Spleen (tissue), 11 donors: ENCODE data around the gene CCDC6. TPM values are rescaled to one million over a fixed set of nuclear protein-coding genes. Genes with fewer than 3 reads are reported as not detected.

ENCODE experiments used
- DNase-seq: peaks from one replicate; pipeline ENCODE4 v3.0.0-alpha.2; 2020
- H3K27ac ChIP-seq, 8 donors: fragments of 200-600 bp; sonication (generic) in 7 of 8; 1 replicate in 4 of 8; 2 replicates in 4 of 8; pipeline versions ENCODE4 v1.5.0 to v1.8.0; 2016 to 2021; ENCODE audit warnings: inconsistent platforms in 4 of 8, mild to moderate bottlenecking in 4 of 8, moderate library complexity in 1 of 8
- H3K27me3 ChIP-seq, 7 donors: fragments of 200-600 bp; sonication (generic) in 6 of 7; replicated peaks in 1 of 7; 1 replicate in 4 of 7; 2 replicates in 3 of 7; pipeline versions ENCODE4 v1.5.0 to v1.8.0; 2016 to 2021; ENCODE audit warnings: inconsistent platforms in 3 of 7, mild to moderate bottlenecking in 1 of 7
- H3K36me3 ChIP-seq, 6 donors: fragments of 200-600 bp; sonication (generic) in 5 of 6; 1 replicate in 4 of 6; 2 replicates in 2 of 6; pipeline versions ENCODE4 v1.5.0 to v1.8.0; 2016 to 2021; ENCODE audit warnings: inconsistent platforms in 2 of 6
- H3K4me1 ChIP-seq, 6 donors: fragments of 200-600 bp; sonication (generic) in 5 of 6; 1 replicate in 3 of 6; 2 replicates in 3 of 6; pipeline versions ENCODE4 v1.5.0 to v1.8.0; 2016 to 2021; ENCODE audit warnings: inconsistent platforms in 3 of 6
- H3K4me3 ChIP-seq, 8 donors: fragments of 200-600 bp; sonication (generic) in 7 of 8; 1 replicate in 4 of 8; 2 replicates in 4 of 8; pipeline versions ENCODE4 v1.5.0 to v1.8.0; 2016 to 2021; ENCODE audit warnings: inconsistent platforms in 4 of 8, mild to moderate bottlenecking in 4 of 8, moderate library complexity in 2 of 8
- H3K9me3 ChIP-seq, 8 donors: fragments of 200-600 bp; sonication (generic) in 7 of 8; 1 replicate in 4 of 8; 2 replicates in 4 of 8; pipeline versions ENCODE4 v1.5.0 to v1.8.0; 2016 to 2021; ENCODE audit warnings: inconsistent platforms in 4 of 8
- CTCF ChIP-seq, 11 experiments: fragments of 200-600 bp in 7 of 11; fragments of 450-650 bp in 4 of 11; sonication (generic) in 4 of 11; IDR thresholded peaks in 8 of 11; conservative IDR thresholded peaks in 3 of 11; 1 replicate in 7 of 11; 2 replicates in 4 of 11; pipeline versions ENCODE4 v1.4.0 to v1.8.0; 2016 to 2021; ENCODE audit warnings: antibody characterized with exemption in 11 of 11, inconsistent platforms in 4 of 11, mild to moderate bottlenecking in 1 of 11
- POLR2A ChIP-seq, 3 donors: fragments of 450-650 bp; IDR thresholded peaks; one replicate each; pipeline ENCODE4 v1.5.1; 2017; ENCODE audit warnings: antibody characterized with exemption in 3 of 3, mild to moderate bottlenecking in 1 of 3
- POLR2AphosphoS5 ChIP-seq, 3 donors: sonication (generic); formaldehyde crosslinking; IDR thresholded peaks; one replicate each; pipeline ENCODE4 v1.5.1; 2017; ENCODE audit warnings: antibody characterized with exemption in 3 of 3
- WGBS, 5 donors: extraction: QIAGEN DNeasy Blood & Tissue Kit in 3 of 5; methylation state at CpG; one replicate each; pipeline versions ENCODE4 v1.1.5 to v1.1.7; 2013 to 2018; 5-methylcytosine and 5-hydroxymethylcytosine counted together
- intact Hi-C: fragments of 100-400 bp; cut with DNase I; formaldehyde crosslinking; loops from one replicate; pipeline ENCODE4 v1.15.0; 2023; ENCODE audit warnings: low total_unique reads
- polyA plus RNA-seq, 3 donors: library from polyadenylated mRNA; stranded (reverse); fragments of 200-250 nt; gene quantifications; one replicate each; pipeline ENCODE4 v1.2.1, GENCODE V29; 2013
- total RNA-seq, 7 donors: library from RNA; depleted of rRNA in 3 of 7; stranded (reverse); fragments of >200 nt in 3 of 7; fragmentation: NEBNext Ultra II Directional in 4 of 7; extraction: Animal tissue kit (Norgen Biotek cat#: 25700) in 4 of 7; gene quantifications; one replicate each; pipeline versions ENCODE4 v1.1.0 to v1.2.1, GENCODE V29; 2016 to 2021
- donor health status: healthy with polysubstance abuse.
- donor health status: DM: no; HTN: no; CAD: no; lungs with moderate emphysema.
- donor health status: DM: no; HTN: no; CAD: no.
- donor health status: Bipolar disorder and iron deficiency.
- donor health status: healthy.
- donor health status: DM: no; HTN: no; CAD: no.
- donor health status: DM: yes; HTN: yes; CAD: no.

The CCDC6 gene
- total and polyA plus RNA-seq, 10 donors, result 8.7 to 55.1 (median 37.6) TPM

DNA sequence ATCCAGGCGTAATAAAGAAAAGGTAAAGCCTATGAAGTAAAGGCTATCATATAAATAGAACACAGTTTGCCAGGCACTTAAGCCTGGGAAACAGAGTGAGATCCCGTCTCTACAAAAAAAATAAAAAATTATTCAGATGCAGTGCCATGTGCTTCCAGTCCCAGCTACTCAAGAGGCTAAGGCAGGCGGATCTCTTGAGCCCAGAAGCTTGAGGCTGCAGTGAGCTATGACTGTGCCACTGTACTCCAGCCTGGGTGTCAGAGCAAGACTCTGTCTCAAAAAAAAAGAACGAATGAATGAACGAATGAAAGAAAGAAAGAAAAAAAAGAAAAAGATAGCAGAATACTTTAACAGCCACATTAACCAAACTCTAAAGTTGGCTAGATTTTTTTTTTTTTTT lies 85.9 kb downstream of the CCDC6 start:
- H3K27ac ChIP-seq, result no peak overlapping the region
- no peaks in the 10 kb centered on the region for H3K27me3 ChIP-seq
- intact Hi-C loops, result no loop called here
- peaks cover 0 to 16% (median 0%) of the 10 kb centered on the region in 6 donors for H3K4me1 ChIP-seq
- 86 to 93% (median 93%) methylated on average over 5 of the region's 5 CpGs for WGBS, 5 donors
- peaks cover 0 to 17% (median 0%) of the 10 kb centered on the region in 6 donors for H3K36me3 ChIP-seq
- DNase-seq, result no peak
- no peak overlapping the region for H3K4me3 ChIP-seq
- no peaks in the 10 kb centered on the region for H3K9me3 ChIP-seq
- TF ChIP-seq POLR2AphosphoS5 (IDR thresholded peaks at IDR 0.05), result no peak
- no peak for TF ChIP-seq CTCF (IDR thresholded peaks at IDR 0.05 in 8 of 11, conservative IDR thresholded peaks at IDR 0.05 in 3 of 11)
- no peak for TF ChIP-seq POLR2A (IDR thresholded peaks at IDR 0.05)

DNA sequence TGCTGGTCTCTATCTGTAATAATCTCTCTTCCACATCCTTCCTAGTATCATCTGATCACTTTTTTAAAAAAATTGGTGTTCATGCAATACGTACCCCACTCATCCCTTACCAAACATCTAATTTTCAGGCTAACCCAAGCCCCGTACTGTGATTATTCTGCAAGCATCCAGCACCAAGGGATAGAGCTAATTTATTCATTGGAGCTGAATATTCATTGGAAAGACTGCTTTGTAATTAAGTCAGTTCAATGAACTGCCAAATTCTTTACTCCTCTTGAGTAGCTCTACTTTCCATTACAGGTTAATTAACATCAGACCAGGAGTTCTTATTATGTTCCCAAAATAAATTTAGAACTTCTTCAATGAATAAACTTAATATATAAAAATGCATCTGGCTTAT lies 86.7 kb downstream of the CCDC6 start:
- WGBS, 5 donors, result 83 to 88% (median 85%) methylated on average over 2 of the region's 2 CpGs
- no peak overlapping the region for H3K27ac ChIP-seq
- no peak overlapping the region for H3K4me3 ChIP-seq
- H3K36me3 ChIP-seq, result peaks cover 0 to 14% (median 0%) of the 10 kb centered on the region in 6 donors
- DNase-seq, result no peak
- H3K4me1 ChIP-seq, result peaks cover 0 to 16% (median 0%) of the 10 kb centered on the region in 6 donors
- no peaks in the 10 kb centered on the region for H3K27me3 ChIP-seq
- TF ChIP-seq CTCF (IDR thresholded peaks at IDR 0.05 in 8 of 11, conservative IDR thresholded peaks at IDR 0.05 in 3 of 11), result no peak
- no peak for TF ChIP-seq POLR2AphosphoS5 (IDR thresholded peaks at IDR 0.05)
- no peak for TF ChIP-seq POLR2A (IDR thresholded peaks at IDR 0.05)
- H3K9me3 ChIP-seq, result no peaks in the 10 kb centered on the region
- intact Hi-C loops, result no loop called here

DNA sequence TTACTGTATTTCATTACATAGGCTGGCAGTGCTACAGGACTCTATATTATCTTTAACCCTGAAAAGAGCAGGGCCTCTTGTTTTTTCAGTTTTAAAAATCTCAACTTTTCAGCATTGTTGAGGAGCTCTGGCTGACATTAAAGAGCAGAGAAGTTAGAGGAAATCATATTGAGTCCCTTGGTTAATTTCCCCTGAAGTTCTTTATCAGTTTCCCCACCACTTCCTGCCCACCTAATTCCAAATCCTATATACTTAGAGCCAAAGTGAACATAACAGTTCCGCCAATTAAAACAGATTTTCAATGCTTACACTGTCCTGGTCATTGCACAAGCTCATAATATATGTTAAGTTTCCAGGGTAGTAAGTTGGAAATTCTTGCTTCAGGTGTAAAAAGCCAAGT lies 87.1 kb downstream of the CCDC6 start:
- Histone ChIP-seq H3K36me3 (peaks cover 0 to 18% (median 0%) of the 10 kb centered on the region in 6 donors), H3K4me3 (no peak overlapping the region), H3K4me1 (peaks cover 0 to 16% (median 0%) of the 10 kb centered on the region in 6 donors), H3K27me3 (no peaks in the 10 kb centered on the region), H3K27ac (no peak overlapping the region), H3K9me3 (no peaks in the 10 kb centered on the region)
- intact Hi-C loops, result no loop called here
- DNase-seq, result no peak
- WGBS, 5 donors, result 79 to 89% (median 84%) methylated on average over 1 of the region's 1 CpG
- TF ChIP-seq CTCF (IDR thresholded peaks at IDR 0.05 in 8 of 11, conservative IDR thresholded peaks at IDR 0.05 in 3 of 11), result no peak
- no peak for TF ChIP-seq POLR2A (IDR thresholded peaks at IDR 0.05)
- no peak for TF ChIP-seq POLR2AphosphoS5 (IDR thresholded peaks at IDR 0.05)

- WGBS, 5 donors, result 57 to 75% (median 69%) methylated on average over 6 of the region's 6 CpGs
- DNase-seq, result no peak
- H3K36me3 ChIP-seq, result peaks cover 0 to 33% (median 6%) of the 10 kb centered on the region in 6 donors
- H3K27ac ChIP-seq, result no peak overlapping the region
- intact Hi-C loops, result no loop called here
- no peaks in the 10 kb centered on the region for H3K9me3 ChIP-seq
- H3K27me3 ChIP-seq, result no peaks in the 10 kb centered on the region
- TF ChIP-seq POLR2AphosphoS5 (IDR thresholded peaks at IDR 0.05) (no peak), POLR2A (IDR thresholded peaks at IDR 0.05) (no peak), CTCF (IDR thresholded peaks at IDR 0.05 in 8 of 11, conservative IDR thresholded peaks at IDR 0.05 in 3 of 11) (no peak)
- H3K4me3 ChIP-seq, result no peak overlapping the region
- peaks cover 0 to 16% (median 0%) of the 10 kb centered on the region in 6 donors for H3K4me1 ChIP-seq
Observed at GRCh38 chr10:59817773-59818172, 88.6 kb downstream of the CCDC6 start.
